Chondrocyte (in vitro differentiated cells): Measurements from ENCODE around the gene CDC42EP4. TPM values are rescaled to one million over a fixed set of nuclear protein-coding genes. Genes with fewer than 3 reads are reported as not detected.

Experiments used
- DNase-seq: peaks from one replicate; pipeline ENCODE4 v3.0.0; 2021; ENCODE audit warnings: mixed read lengths, low spot score
- H3K27ac Mint-ChIP-seq: one replicate; pipeline ENCODE4 v1.8.0; 2021; ENCODE audit warnings: mild to moderate bottlenecking, moderate library complexity, mixed read lengths; ENCODE audit not compliant: unreplicated experiment
- H3K27me3 Mint-ChIP-seq: 2 replicates; pipeline ENCODE4 v1.8.0; 2021; ENCODE audit warnings: low read depth, mixed read lengths
- H3K36me3 Mint-ChIP-seq: 2 replicates; pipeline ENCODE4 v1.8.0; 2021; ENCODE audit warnings: low read depth, mixed read lengths
- H3K4me1 Mint-ChIP-seq: 2 replicates; pipeline ENCODE4 v1.8.0; 2021; ENCODE audit warnings: low read depth, mild to moderate bottlenecking, mixed read lengths
- H3K4me3 Mint-ChIP-seq: one replicate; pipeline ENCODE4 v1.8.0; 2021; ENCODE audit warnings: mild to moderate bottlenecking, moderate library complexity, mixed read lengths; ENCODE audit not compliant: unreplicated experiment
- H3K9me3 Mint-ChIP-seq: 2 replicates; pipeline ENCODE4 v1.8.0; 2021; ENCODE audit warnings: low read depth, mixed read lengths
- CTCF ChIP-seq: fragments of 200-600 bp; sonication (generic); IDR thresholded peaks from 2 replicates; pipeline ENCODE4 v1.5.0; 2021; ENCODE audit warnings: antibody characterized with exemption, mild to moderate bottlenecking, moderate library complexity
- total RNA-seq: library from RNA; stranded (reverse); gene quantifications from 3 replicates; pipeline ENCODE4 v1.2.1, GENCODE V29; 2021

The CDC42EP4 gene
- total RNA-seq, 1 donor from 2014 or later: 10.5 TPM

- peak overlapping the region; percentile 85 for H3K27ac Mint-ChIP-seq
- H3K36me3 Mint-ChIP-seq: peaks cover 2% of the 10 kb centered on the region
Observed at GRCh38 chr17:73292031-73292531, 19.7 kb downstream of the CDC42EP4 start.

GRCh38 chr17:73291260-73291801 is 20.5 kb downstream of the CDC42EP4 start:
- H3K4me1 Mint-ChIP-seq: peaks cover 50% of the 10 kb centered on the region

More at GRCh38 chr17:73292031-73292531, 19.7 kb downstream of the CDC42EP4 start:
- Mint-ChIP-seq H3K9me3 (no peaks in the 10 kb centered on the region), H3K27me3 (no peaks in the 10 kb centered on the region), H3K4me1 (peaks cover 43% of the 10 kb centered on the region), H3K4me3 (no peak overlapping the region)
- DNase-seq: no peak
- peak; percentile 9 for TF ChIP-seq CTCF

GRCh38 chr17:73290399-73291259 is 21.2 kb downstream of the CDC42EP4 start:
- Mint-ChIP-seq H3K27me3 (no peaks in the 10 kb centered on the region), H3K4me3 (peak overlapping the region; percentile 27), H3K4me1 (peaks cover 52% of the 10 kb centered on the region), H3K36me3 (peaks cover 2% of the 10 kb centered on the region), H3K27ac (peak overlapping the region; percentile 85), H3K9me3 (no peaks in the 10 kb centered on the region)
- no peak for TF ChIP-seq CTCF
- no peak for DNase-seq

More at GRCh38 chr17:73291260-73291801, 20.5 kb downstream of the CDC42EP4 start:
- peaks cover 2% of the 10 kb centered on the region for H3K36me3 Mint-ChIP-seq
- DNase-seq: no peak
- H3K9me3 Mint-ChIP-seq: no peaks in the 10 kb centered on the region
- peak overlapping the region; percentile 85 for H3K27ac Mint-ChIP-seq
- TF ChIP-seq CTCF: no peak
- H3K27me3 Mint-ChIP-seq: no peaks in the 10 kb centered on the region
- peak overlapping the region; percentile 27 for H3K4me3 Mint-ChIP-seq

DNA sequence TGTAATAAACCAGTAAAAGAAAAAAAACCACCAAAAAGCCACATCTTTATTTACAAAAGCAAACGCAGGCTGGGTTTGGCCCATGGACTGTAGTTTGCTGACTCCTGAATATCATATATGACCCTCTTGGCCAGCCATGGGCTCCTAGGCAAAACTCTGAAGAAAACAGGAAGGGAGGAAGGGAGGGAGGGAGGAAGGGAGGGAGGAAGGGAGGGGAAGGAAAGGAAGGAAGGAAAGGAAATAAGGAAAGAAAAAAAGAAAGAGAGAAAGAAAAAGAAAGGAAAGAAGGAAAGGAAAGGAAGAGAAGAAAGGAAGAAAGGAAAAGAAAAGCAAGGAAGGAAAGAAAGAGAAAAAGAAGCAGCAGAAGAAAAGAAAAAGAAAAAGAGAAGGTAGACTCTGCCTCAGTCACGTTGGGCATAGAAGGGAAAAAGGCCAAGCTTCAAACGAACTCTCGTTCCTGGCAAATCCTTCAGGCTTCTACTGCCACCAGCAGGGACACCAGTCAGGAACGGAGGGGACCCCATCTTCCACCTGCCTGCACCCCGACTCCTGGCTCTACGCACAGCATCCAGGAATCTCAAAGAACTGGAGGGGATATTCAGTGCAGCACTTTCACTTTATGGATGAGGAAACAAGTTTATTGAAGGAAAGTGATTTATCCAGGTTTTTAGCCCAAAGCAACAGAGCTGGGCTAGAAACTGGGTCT is 22.1 kb downstream of the CDC42EP4 start:
- no peak for DNase-seq
- no peak for TF ChIP-seq CTCF
- H3K27me3 Mint-ChIP-seq: no peaks in the 10 kb centered on the region
- peaks cover 52% of the 10 kb centered on the region for H3K4me1 Mint-ChIP-seq
- peak overlapping the region; percentile 43 for H3K27ac Mint-ChIP-seq
- no peaks in the 10 kb centered on the region for H3K9me3 Mint-ChIP-seq
- H3K4me3 Mint-ChIP-seq: no peak overlapping the region
- peaks cover 2% of the 10 kb centered on the region for H3K36me3 Mint-ChIP-seq
